GM06990 (cell line): ENCODE measurements around the gene FGA.
"Not testable (repeated sequence)": the region's sequence is repeated elsewhere in the genome, so short reads cannot be mapped to it uniquely, and the experiment has no call there.

Experiments
- DNase-seq: peaks from one replicate; pipeline ENCODE4 v3.0.0-alpha.2; 2011; ENCODE audit not compliant: insufficient read length; ENCODE audit errors: extremely low read depth
- H3K27me3 ChIP-seq: replicated peaks from 2 replicates; pipeline ENCODE4 v1.6.0; 2011; ENCODE audit warnings: low read length; ENCODE audit not compliant: control insufficient read depth, insufficient read depth
- H3K36me3 ChIP-seq: 2 replicates; pipeline ENCODE4 v1.5.1; 2011; ENCODE audit warnings: low read length; ENCODE audit not compliant: control insufficient read depth, insufficient read depth
- H3K4me3 ChIP-seq: replicated peaks from 2 replicates; pipeline ENCODE4 v1.5.1; 2011; ENCODE audit warnings: low read depth, mild to moderate bottlenecking, control low read depth, low read length
- CTCF ChIP-seq: IDR thresholded peaks from 2 replicates; pipeline ENCODE4 v1.5.1; 2011; ENCODE audit warnings: low read length, control low read depth, mild to moderate bottlenecking, inconsistent platforms; ENCODE audit not compliant: insufficient read depth, poor library complexity, severe bottlenecking

Gene FGA

GRCh38 chr4:154606728-154607723, 16.5 kb upstream of the FGA start:
- no peak for DNase-seq
- Histone ChIP-seq H3K4me3 (no peak overlapping the region), H3K27me3 (no peaks in the 10 kb centered on the region), H3K36me3 (no peaks in the 10 kb centered on the region)
- TF ChIP-seq CTCF: no peak

- Histone ChIP-seq H3K27me3 (no peaks in the 10 kb centered on the region), H3K36me3 (no peaks in the 10 kb centered on the region), H3K4me3 (no peak overlapping the region)
- DNase-seq: no peak
- no peak for TF ChIP-seq CTCF
These were observed 14.2 kb upstream of the FGA start for GRCh38 chr4:154604696-154605200.

- TF ChIP-seq CTCF: no peak
- Histone ChIP-seq H3K4me3 (no peak overlapping the region), H3K27me3 (no peaks in the 10 kb centered on the region), H3K36me3 (no peaks in the 10 kb centered on the region)
- no peak for DNase-seq
These were observed 12.7 kb upstream of the FGA start for GRCh38 chr4:154603033-154603943.

- no peak for TF ChIP-seq CTCF
- no peaks in the 10 kb centered on the region for H3K27me3 ChIP-seq
- H3K4me3 ChIP-seq: no peak overlapping the region
- H3K36me3 ChIP-seq: no peaks in the 10 kb centered on the region
- no peak for DNase-seq
These were observed 12.0 kb upstream of the FGA start for GRCh38 chr4:154602404-154603020.

- no peak for TF ChIP-seq CTCF
- DNase-seq: no peak
- H3K4me3 ChIP-seq: no peak overlapping the region
- no peaks in the 10 kb centered on the region for H3K36me3 ChIP-seq
- no peaks in the 10 kb centered on the region for H3K27me3 ChIP-seq
These were observed 7.5 kb upstream of the FGA start for GRCh38 chr4:154597798-154598774.

GRCh38 chr4:154597281-154597680, 6.7 kb upstream of the FGA start:
- H3K4me3 ChIP-seq, H3K36me3 ChIP-seq, DNase-seq, H3K27me3 ChIP-seq: not testable (repeated sequence)
